ENCODE data around the gene PPP1R14B. TPM values are rescaled to one million over a fixed set of nuclear protein-coding genes. Genes with fewer than 3 reads are reported as not detected.

Gene PPP1R14B
- polyA plus RNA-seq, 3 donors: 11.7 to 40.7 (median 34.2) TPM

DNA sequence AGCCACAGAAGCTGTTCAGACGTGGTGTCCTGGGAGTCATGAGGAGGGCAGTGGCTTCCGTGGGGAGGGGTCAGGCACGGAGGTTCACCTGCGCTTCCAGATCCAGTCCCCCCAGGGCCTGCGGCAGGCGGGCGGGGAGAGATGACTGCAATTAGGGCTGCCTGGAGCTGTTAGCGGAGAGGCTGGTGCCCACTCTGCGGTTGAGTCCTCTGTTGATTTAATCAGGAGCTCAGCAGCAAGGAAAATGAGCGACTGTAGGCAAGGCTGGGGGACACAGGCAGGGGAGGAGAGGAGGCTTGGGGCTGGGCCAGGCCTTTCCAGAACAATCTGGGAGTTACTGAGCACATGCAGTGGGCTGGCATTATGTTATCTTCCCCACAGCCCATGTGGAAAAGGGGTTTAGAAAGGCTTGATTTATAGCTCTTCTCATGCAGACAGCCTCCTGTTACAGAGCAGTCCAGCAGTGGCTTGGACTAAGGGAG is 17.7 kb upstream of the PPP1R14B start:
- Histone ChIP-seq H2AFZ (ENCODE audit: insufficient read depth, low read depth, low read length, poor library complexity, severe bottlenecking) (no peak overlapping the region), H3K79me2 (ENCODE audit: insufficient read depth, low read length) (no peaks in the 10 kb centered on the region), H3K27ac (ENCODE audit: low read depth in 1 of 2, low read length in 2 of 2) (no peak overlapping the region), H3K27me3 (ENCODE audit: control insufficient read depth in 2 of 2, insufficient read depth in 2 of 2, low read length in 2 of 2) (no peaks in the 10 kb centered on the region), H3K4me1 (ENCODE audit: control insufficient read depth in 1 of 2, insufficient read depth in 2 of 2, low read length in 2 of 2) (peaks cover 21 to 24% of the 10 kb centered on the region in 2 donors), H3K9me3 (replicated peaks in 1 of 2; ENCODE audit: control insufficient read depth in 1 of 2, insufficient read depth in 1 of 2, low read length in 2 of 2) (no peaks in the 10 kb centered on the region), H4K20me1 (ENCODE audit: insufficient read depth, low read length) (peaks cover 7% of the 10 kb centered on the region), H3K4me2 (replicated peaks; ENCODE audit: extremely low read depth, low read length, poor library complexity, severe bottlenecking) (no peak overlapping the region), H3K36me3 (replicated peaks in 1 of 2; ENCODE audit: control insufficient read depth in 1 of 2, insufficient read depth in 2 of 2, low read length in 2 of 2) (peaks cover 69 to 72% of the 10 kb centered on the region in 2 donors), H3K4me3 (replicated peaks in 1 of 3; ENCODE audit: low read depth in 2 of 3, low read length in 3 of 3) (no peak overlapping the region), H3K9ac (ENCODE audit: insufficient read depth, low read length, poor library complexity, severe bottlenecking) (no peak overlapping the region)
- peaks cover 48 to 68% of the 10 kb centered on the region in 2 donors for H3K36me3 Mint-ChIP-seq
- 100% methylated on average over 5 of the region's 10 CpGs for WGBS (ENCODE audit: insufficient coverage)
- H3K4me3 Mint-ChIP-seq: no peak overlapping the region
- no peaks in the 10 kb centered on the region for H3K27me3 Mint-ChIP-seq (ENCODE audit: low read depth in 3 of 3)
- intact Hi-C loops (cut with micrococcal nuclease): no loop called here
- peak overlapping the region in 1 of 7 donors; percentile 79 for H3K27ac Mint-ChIP-seq
- H3K9me3 Mint-ChIP-seq: peaks cover 0 to 3% (median 0%) of the 10 kb centered on the region in 7 donors
- no peak for DNase-seq
- TF ChIP-seq, protein P1, sequence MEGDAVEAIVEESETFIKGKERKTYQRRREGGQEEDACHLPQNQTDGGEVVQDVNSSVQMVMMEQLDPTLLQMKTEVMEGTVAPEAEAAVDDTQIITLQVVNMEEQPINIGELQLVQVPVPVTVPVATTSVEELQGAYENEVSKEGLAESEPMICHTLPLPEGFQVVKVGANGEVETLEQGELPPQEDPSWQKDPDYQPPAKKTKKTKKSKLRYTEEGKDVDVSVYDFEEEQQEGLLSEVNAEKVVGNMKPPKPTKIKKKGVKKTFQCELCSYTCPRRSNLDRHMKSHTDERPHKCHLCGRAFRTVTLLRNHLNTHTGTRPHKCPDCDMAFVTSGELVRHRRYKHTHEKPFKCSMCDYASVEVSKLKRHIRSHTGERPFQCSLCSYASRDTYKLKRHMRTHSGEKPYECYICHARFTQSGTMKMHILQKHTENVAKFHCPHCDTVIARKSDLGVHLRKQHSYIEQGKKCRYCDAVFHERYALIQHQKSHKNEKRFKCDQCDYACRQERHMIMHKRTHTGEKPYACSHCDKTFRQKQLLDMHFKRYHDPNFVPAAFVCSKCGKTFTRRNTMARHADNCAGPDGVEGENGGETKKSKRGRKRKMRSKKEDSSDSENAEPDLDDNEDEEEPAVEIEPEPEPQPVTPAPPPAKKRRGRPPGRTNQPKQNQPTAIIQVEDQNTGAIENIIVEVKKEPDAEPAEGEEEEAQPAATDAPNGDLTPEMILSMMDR (IDR thresholded peaks at IDR 0.05): no peak
- H3K4me1 Mint-ChIP-seq: peaks cover 19% of the 10 kb centered on the region

DNA sequence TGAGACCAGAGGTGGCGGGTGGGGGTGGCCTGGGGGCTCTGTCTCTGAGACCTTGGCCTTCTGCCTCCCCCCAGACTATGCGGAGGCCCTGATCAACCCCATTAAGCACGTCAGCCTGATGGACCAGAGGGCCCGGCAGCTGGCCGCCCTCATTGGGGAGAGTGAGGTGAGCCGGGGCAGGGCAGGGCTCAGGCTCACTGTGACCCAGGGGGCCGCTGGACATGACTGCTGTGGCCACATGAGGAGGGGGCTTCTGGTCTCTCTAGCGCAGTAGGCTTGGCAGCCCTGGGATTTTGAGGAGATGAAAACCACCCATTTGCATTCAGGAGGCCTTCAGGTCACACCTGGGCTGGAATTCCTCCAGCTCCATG is 17.2 kb upstream of the PPP1R14B start:
- no peaks in the 10 kb centered on the region for H3K27me3 ChIP-seq (ENCODE audit: control insufficient read depth in 2 of 2, insufficient read depth in 2 of 2, low read length in 2 of 2)
- Mint-ChIP-seq H3K9me3 (peaks cover 0 to 4% (median 0%) of the 10 kb centered on the region in 7 donors), H3K4me3 (no peak overlapping the region), H3K4me1 (peaks cover 17% of the 10 kb centered on the region), H3K36me3 (peaks cover 52 to 73% of the 10 kb centered on the region in 2 donors), H3K27ac (no peak overlapping the region), H3K27me3 (ENCODE audit: low read depth in 3 of 3) (no peaks in the 10 kb centered on the region)
- peaks cover 74 to 77% of the 10 kb centered on the region in 2 donors for H3K36me3 ChIP-seq (replicated peaks in 1 of 2; ENCODE audit: control insufficient read depth in 1 of 2, insufficient read depth in 2 of 2, low read length in 2 of 2)
- H3K79me2 ChIP-seq (ENCODE audit: insufficient read depth, low read length): no peaks in the 10 kb centered on the region
- H3K9me3 ChIP-seq (replicated peaks in 1 of 2; ENCODE audit: control insufficient read depth in 1 of 2, insufficient read depth in 1 of 2, low read length in 2 of 2): no peaks in the 10 kb centered on the region
- DNase-seq: no peak
- TF ChIP-seq, protein P1 (IDR thresholded peaks at IDR 0.05): no peak
- intact Hi-C loops (cut with micrococcal nuclease): no loop called here
- peaks cover 7% of the 10 kb centered on the region for H4K20me1 ChIP-seq (ENCODE audit: insufficient read depth, low read length)
- no peak overlapping the region for H3K4me2 ChIP-seq (replicated peaks; ENCODE audit: extremely low read depth, low read length, poor library complexity, severe bottlenecking)
- H3K27ac ChIP-seq (ENCODE audit: low read depth in 1 of 2, low read length in 2 of 2): no peak overlapping the region
- whole genome bisulfite sequencing (ENCODE audit: insufficient coverage): 96% methylated on average over 6 of the region's 8 CpGs
- no peak overlapping the region for H3K9ac ChIP-seq (ENCODE audit: insufficient read depth, low read length, poor library complexity, severe bottlenecking)
- no peak overlapping the region for H2AFZ ChIP-seq (ENCODE audit: insufficient read depth, low read depth, low read length, poor library complexity, severe bottlenecking)
- no peak overlapping the region for H3K4me3 ChIP-seq (replicated peaks in 1 of 3; ENCODE audit: low read depth in 2 of 3, low read length in 3 of 3)
- peaks cover 19 to 20% of the 10 kb centered on the region in 2 donors for H3K4me1 ChIP-seq (ENCODE audit: control insufficient read depth in 1 of 2, insufficient read depth in 2 of 2, low read length in 2 of 2)
